H9 (cell line): ENCODE data around the gene CLEC16A. TPM values are rescaled to one million over a fixed set of nuclear protein-coding genes. Genes with fewer than 3 reads are reported as not detected.
A peak's percentile ranks its signal among the peaks of the same experiment; 100 is the strongest.

Experiments used
- DNase-seq: peaks from one replicate; pipeline ENCODE4 v3.0.0-alpha.2; 2017
- H2AFZ ChIP-seq: one replicate; pipeline ENCODE4 v1.6.1; 2013; ENCODE audit warnings: mild to moderate bottlenecking, low read length, control low read depth, moderate library complexity
- H2AK5ac ChIP-seq: 2 replicates; pipeline ENCODE4 v1.6.1; 2013; ENCODE audit warnings: low read length, control low read depth, mixed read lengths; ENCODE audit not compliant: insufficient read length
- H2BK120ac ChIP-seq: one replicate; pipeline ENCODE4 v1.6.1; 2013; ENCODE audit warnings: low read depth, mild to moderate bottlenecking, low read length, control low read depth, inconsistent platforms; ENCODE audit not compliant: poor library complexity, severe bottlenecking
- H2BK12ac ChIP-seq: 2 replicates; pipeline ENCODE4 v1.6.1; 2013; ENCODE audit warnings: low read length, control low read depth, mixed read lengths, low read depth; ENCODE audit not compliant: insufficient read length
- H2BK15ac ChIP-seq: 2 replicates; pipeline ENCODE4 v1.6.1; 2013; ENCODE audit warnings: low read depth, low read length, control low read depth
- H2BK20ac ChIP-seq: one replicate; pipeline ENCODE4 v1.6.1; 2013; ENCODE audit warnings: low read depth, mild to moderate bottlenecking, low read length, control low read depth, inconsistent platforms; ENCODE audit not compliant: poor library complexity, severe bottlenecking
- H2BK5ac ChIP-seq: 2 replicates; pipeline ENCODE4 v1.6.1; 2013; ENCODE audit warnings: low read length, control low read depth, mixed read lengths; ENCODE audit not compliant: insufficient read length
- H3K14ac ChIP-seq: 2 replicates; pipeline ENCODE4 v1.6.1; 2013; ENCODE audit warnings: low read length, control low read depth; ENCODE audit not compliant: insufficient read depth
- H3K18ac ChIP-seq: 2 replicates; pipeline ENCODE4 v1.6.1; 2013; ENCODE audit warnings: low read depth, mild to moderate bottlenecking, mixed read lengths, low read length, control low read depth; ENCODE audit not compliant: insufficient read length
- H3K23ac ChIP-seq: 2 replicates; pipeline ENCODE4 v1.6.1; 2013; ENCODE audit warnings: low read length, control low read depth, mixed read lengths, low read depth; ENCODE audit not compliant: insufficient read length
- H3K23me2 ChIP-seq: 2 replicates; pipeline ENCODE4 v1.6.1; 2013; ENCODE audit warnings: low read depth, mild to moderate bottlenecking, mixed read lengths, low read length, control low read depth; ENCODE audit not compliant: insufficient read length, poor library complexity, severe bottlenecking
- H3K27ac ChIP-seq: 2 replicates; pipeline ENCODE4 v1.5.1; 2013; ENCODE audit warnings: low read length, control low read depth, mixed read lengths, low read depth; ENCODE audit not compliant: insufficient read length
- H3K27me3 ChIP-seq: 2 replicates; pipeline ENCODE4 v1.6.1; 2013; ENCODE audit warnings: low read length, control low read depth, inconsistent platforms; ENCODE audit not compliant: insufficient read depth
- H3K4ac ChIP-seq: 2 replicates; pipeline ENCODE4 v1.6.1; 2013; ENCODE audit warnings: low read depth, mild to moderate bottlenecking, control low read depth, inconsistent platforms, low read length, moderate library complexity
- H3K4me1 ChIP-seq: 2 replicates; pipeline ENCODE4 v1.6.1; 2013; ENCODE audit warnings: low read length, control low read depth, inconsistent platforms; ENCODE audit not compliant: insufficient read depth
- H3K4me2 ChIP-seq: 2 replicates; pipeline ENCODE4 v1.6.1; 2013; ENCODE audit warnings: low read length, control low read depth, mixed read lengths; ENCODE audit not compliant: insufficient read length, insufficient read depth
- H3K56ac ChIP-seq: 2 replicates; pipeline ENCODE4 v1.6.1; 2013; ENCODE audit warnings: low read depth, mild to moderate bottlenecking, mixed read lengths, low read length, control low read depth; ENCODE audit not compliant: insufficient read length
- H3K79me1 ChIP-seq: 2 replicates; pipeline ENCODE4 v1.6.1; 2013; ENCODE audit warnings: low read depth, mild to moderate bottlenecking, moderate library complexity, low read length, control low read depth, inconsistent platforms; ENCODE audit not compliant: insufficient read depth, poor library complexity, severe bottlenecking
- H3K79me2 ChIP-seq: 2 replicates; pipeline ENCODE4 v1.6.1; 2013; ENCODE audit warnings: low read length, control low read depth, inconsistent platforms; ENCODE audit not compliant: insufficient read depth
- H3K9ac ChIP-seq: 2 replicates; pipeline ENCODE4 v1.6.1; 2013; ENCODE audit warnings: low read length, control low read depth, mixed read lengths; ENCODE audit not compliant: insufficient read length; ENCODE audit errors: extremely low read depth
- H3K9me3 ChIP-seq: one replicate; pipeline ENCODE4 v1.6.1; 2013; ENCODE audit warnings: low read depth, low read length, inconsistent platforms; ENCODE audit not compliant: control insufficient read depth
- H3T11ph ChIP-seq: one replicate; pipeline ENCODE4 v1.6.1; 2013; ENCODE audit warnings: mild to moderate bottlenecking, low read length, control low read depth, inconsistent platforms
- H4K20me1 ChIP-seq: one replicate; pipeline ENCODE4 v1.6.1; 2013; ENCODE audit not compliant: control insufficient read depth, insufficient read length, insufficient read depth
- H4K5ac ChIP-seq: 2 replicates; pipeline ENCODE4 v1.6.1; 2013; ENCODE audit warnings: low read depth, mild to moderate bottlenecking, mixed read lengths, low read length, control low read depth; ENCODE audit not compliant: insufficient read length
- H4K8ac ChIP-seq: replicated peaks from 2 replicates; pipeline ENCODE4 v1.6.1; 2013; ENCODE audit warnings: low read length, control low read depth, mixed read lengths, low read depth; ENCODE audit not compliant: insufficient read length
- H4K91ac ChIP-seq: 2 replicates; pipeline ENCODE4 v1.6.1; 2013; ENCODE audit warnings: low read depth, mild to moderate bottlenecking, moderate library complexity, mixed read lengths, low read length, control low read depth; ENCODE audit not compliant: insufficient read length
- H3K27ac Mint-ChIP-seq, 3 experiments: 2 replicates in 2 of 3; 3 replicates in 1 of 3; pipeline ENCODE4 v1.8.0; 2020 to 2021; ENCODE audit warnings: mixed read lengths in 3 of 3, mild to moderate bottlenecking in 1 of 3, moderate library complexity in 1 of 3
- H3K27me3 Mint-ChIP-seq: 2 replicates; pipeline ENCODE4 v1.8.0; 2021; ENCODE audit warnings: low read depth, mild to moderate bottlenecking, moderate library complexity, mixed read lengths
- H3K36me3 Mint-ChIP-seq, 3 experiments: 2 replicates in 2 of 3; 3 replicates in 1 of 3; pipeline ENCODE4 v1.8.0; 2020 to 2021; ENCODE audit warnings: low read depth in 3 of 3, mixed read lengths in 3 of 3; ENCODE audit not compliant: insufficient read depth in 1 of 3
- H3K4me1 Mint-ChIP-seq, 2 experiments: 2 replicates each; pipeline ENCODE4 v1.8.0; 2020; ENCODE audit warnings: mixed read lengths in 2 of 2
- H3K4me3 Mint-ChIP-seq, 2 experiments: 2 replicates in 1 of 2; 3 replicates in 1 of 2; pipeline ENCODE4 v1.8.0; 2020 to 2021; ENCODE audit warnings: mild to moderate bottlenecking in 2 of 2, mixed read lengths in 2 of 2, moderate library complexity in 1 of 2
- H3K9me3 Mint-ChIP-seq, 2 experiments: 2 replicates in 1 of 2; 3 replicates in 1 of 2; pipeline ENCODE4 v1.8.0; 2020; ENCODE audit warnings: mild to moderate bottlenecking in 2 of 2, mixed read lengths in 2 of 2, moderate library complexity in 1 of 2
- WGBS: extraction: QIAGEN DNeasy Blood & Tissue Kit; methylation state at CpG from one replicate; pipeline ENCODE4 v1.1.7; 2013; ENCODE audit warnings: missing lambda C conversion rate, low lambda C conversion rate, mixed read lengths; ENCODE audit not compliant: insufficient read length; ENCODE audit errors: extremely low coverage; 5-methylcytosine and 5-hydroxymethylcytosine counted together
- total RNA-seq: library from RNA; stranded (reverse); gene quantifications from 2 replicates; pipeline ENCODE4 v1.2.1, GENCODE V29; 2021
- TF ChIP-seq, protein P1 (sequence below): fragments of 200-600 bp; sonication (generic); conservative IDR thresholded peaks from 3 replicates; pipeline ENCODE4 v1.8.0; 2021; ENCODE audit warnings: antibody characterized with exemption, mild to moderate bottlenecking

CLEC16A gene
- total RNA-seq, 1 experiment from 2014 or later: 15.2 TPM

GRCh38 chr16:10949424-10949970 lies 5.1 kb downstream of the CLEC16A start:
- no peaks in the 10 kb centered on the region for H3K9me3 ChIP-seq
- peaks cover 2% of the 10 kb centered on the region for H3K79me1 ChIP-seq
- TF ChIP-seq, protein P1, sequence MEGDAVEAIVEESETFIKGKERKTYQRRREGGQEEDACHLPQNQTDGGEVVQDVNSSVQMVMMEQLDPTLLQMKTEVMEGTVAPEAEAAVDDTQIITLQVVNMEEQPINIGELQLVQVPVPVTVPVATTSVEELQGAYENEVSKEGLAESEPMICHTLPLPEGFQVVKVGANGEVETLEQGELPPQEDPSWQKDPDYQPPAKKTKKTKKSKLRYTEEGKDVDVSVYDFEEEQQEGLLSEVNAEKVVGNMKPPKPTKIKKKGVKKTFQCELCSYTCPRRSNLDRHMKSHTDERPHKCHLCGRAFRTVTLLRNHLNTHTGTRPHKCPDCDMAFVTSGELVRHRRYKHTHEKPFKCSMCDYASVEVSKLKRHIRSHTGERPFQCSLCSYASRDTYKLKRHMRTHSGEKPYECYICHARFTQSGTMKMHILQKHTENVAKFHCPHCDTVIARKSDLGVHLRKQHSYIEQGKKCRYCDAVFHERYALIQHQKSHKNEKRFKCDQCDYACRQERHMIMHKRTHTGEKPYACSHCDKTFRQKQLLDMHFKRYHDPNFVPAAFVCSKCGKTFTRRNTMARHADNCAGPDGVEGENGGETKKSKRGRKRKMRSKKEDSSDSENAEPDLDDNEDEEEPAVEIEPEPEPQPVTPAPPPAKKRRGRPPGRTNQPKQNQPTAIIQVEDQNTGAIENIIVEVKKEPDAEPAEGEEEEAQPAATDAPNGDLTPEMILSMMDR: peak; percentile 52
- no peak overlapping the region for H3K56ac ChIP-seq
- no peak overlapping the region for H3K27ac ChIP-seq
- H3K27me3 ChIP-seq: no peaks in the 10 kb centered on the region
- peak; percentile 88 for DNase-seq
- no peaks in the 10 kb centered on the region; the same call in 1 of the 2 replicates for H3K27me3 Mint-ChIP-seq
- no peaks in the 10 kb centered on the region for H3K79me2 ChIP-seq
- H3K4ac ChIP-seq: no peak overlapping the region
- whole genome bisulfite sequencing: no CpG with 5 or more reads among the region's 7 CpGs
- H2AFZ ChIP-seq: no peak overlapping the region
- H2BK20ac ChIP-seq: no peak overlapping the region
- no peak overlapping the region for H2BK5ac ChIP-seq
- no peak overlapping the region for H4K5ac ChIP-seq
- H3T11ph ChIP-seq: no peak overlapping the region
- H3K23me2 ChIP-seq: no peaks in the 10 kb centered on the region
- H3K9me3 Mint-ChIP-seq: no peaks in the 10 kb centered on the region
- H4K8ac ChIP-seq: no peak overlapping the region
- no peak overlapping the region for H2BK12ac ChIP-seq
- no peaks in the 10 kb centered on the region for H3K36me3 Mint-ChIP-seq
- peaks cover 67 to 69% of the 10 kb centered on the region in 2 experiments for H3K4me1 Mint-ChIP-seq
- no peak overlapping the region for H3K14ac ChIP-seq
- no peak overlapping the region for H2BK120ac ChIP-seq
- peak overlapping the region; percentile 5 to 91 (median 88); a peak in 5 of 7 replicates for H3K27ac Mint-ChIP-seq
- no peak overlapping the region for H3K9ac ChIP-seq
- H2AK5ac ChIP-seq: no peak overlapping the region
- H3K4me1 ChIP-seq: peaks cover 21% of the 10 kb centered on the region; the same call in 1 of the 2 replicates
- H4K91ac ChIP-seq: no peak overlapping the region
- no peak overlapping the region for H3K18ac ChIP-seq
- no peak overlapping the region for H2BK15ac ChIP-seq
- no peaks in the 10 kb centered on the region for H4K20me1 ChIP-seq
- H3K4me2 ChIP-seq: no peak overlapping the region
- H3K23ac ChIP-seq: no peak overlapping the region
- peak overlapping the region; percentile 7 to 10; a peak in 2 of 5 replicates for H3K4me3 Mint-ChIP-seq
